ENCODE measurements around the gene FZR1. TPM values are rescaled to one million over a fixed set of nuclear protein-coding genes. Genes with fewer than 3 reads are reported as not detected.

The FZR1 gene
- total RNA-seq, 1 donor from 2014 or later, result 53.9 TPM

DNA sequence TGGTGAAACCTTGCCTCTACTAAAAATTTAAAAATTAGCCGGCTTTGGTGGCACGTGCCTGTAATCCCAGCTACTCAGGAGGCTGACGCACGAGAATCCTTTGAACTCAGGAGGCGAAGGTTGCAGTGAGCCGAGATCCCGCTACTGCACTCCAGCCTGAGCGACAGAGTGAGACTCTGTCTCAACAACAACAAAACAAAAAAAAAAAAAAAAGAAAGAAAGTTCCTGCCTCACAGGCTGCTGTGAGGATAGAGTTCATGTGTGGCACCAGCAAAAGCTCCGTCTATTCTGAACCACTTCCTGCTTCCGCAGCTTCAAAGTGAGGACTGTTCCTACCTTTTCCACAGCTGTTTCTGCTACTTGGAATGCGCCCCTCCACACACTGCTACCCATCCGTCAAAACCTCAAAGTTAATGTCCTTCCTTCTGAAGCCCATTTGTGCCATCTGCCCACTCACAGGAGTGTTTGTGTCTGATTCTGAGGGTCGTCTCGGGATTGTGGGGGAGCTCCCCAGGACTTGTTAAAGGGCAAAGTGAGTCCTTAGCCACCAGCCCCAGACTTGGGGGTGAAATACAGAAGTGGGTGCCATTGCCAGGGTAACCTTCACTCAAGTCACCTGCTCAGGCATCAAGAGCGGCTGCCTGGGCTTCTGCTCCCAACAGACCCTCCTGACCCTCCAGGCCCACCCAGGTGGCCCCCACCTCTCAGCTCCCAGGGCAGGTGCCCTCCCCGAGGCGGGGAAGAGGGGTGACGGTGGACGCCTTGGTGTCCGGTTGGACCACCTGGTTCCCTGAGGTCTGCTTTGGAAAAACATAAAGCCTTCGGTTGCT, 48.4 kb downstream of the FZR1 start:
- TF ChIP-seq, protein P1, sequence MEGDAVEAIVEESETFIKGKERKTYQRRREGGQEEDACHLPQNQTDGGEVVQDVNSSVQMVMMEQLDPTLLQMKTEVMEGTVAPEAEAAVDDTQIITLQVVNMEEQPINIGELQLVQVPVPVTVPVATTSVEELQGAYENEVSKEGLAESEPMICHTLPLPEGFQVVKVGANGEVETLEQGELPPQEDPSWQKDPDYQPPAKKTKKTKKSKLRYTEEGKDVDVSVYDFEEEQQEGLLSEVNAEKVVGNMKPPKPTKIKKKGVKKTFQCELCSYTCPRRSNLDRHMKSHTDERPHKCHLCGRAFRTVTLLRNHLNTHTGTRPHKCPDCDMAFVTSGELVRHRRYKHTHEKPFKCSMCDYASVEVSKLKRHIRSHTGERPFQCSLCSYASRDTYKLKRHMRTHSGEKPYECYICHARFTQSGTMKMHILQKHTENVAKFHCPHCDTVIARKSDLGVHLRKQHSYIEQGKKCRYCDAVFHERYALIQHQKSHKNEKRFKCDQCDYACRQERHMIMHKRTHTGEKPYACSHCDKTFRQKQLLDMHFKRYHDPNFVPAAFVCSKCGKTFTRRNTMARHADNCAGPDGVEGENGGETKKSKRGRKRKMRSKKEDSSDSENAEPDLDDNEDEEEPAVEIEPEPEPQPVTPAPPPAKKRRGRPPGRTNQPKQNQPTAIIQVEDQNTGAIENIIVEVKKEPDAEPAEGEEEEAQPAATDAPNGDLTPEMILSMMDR (conservative IDR thresholded peaks at IDR 0.05; ENCODE audit: low read depth, low read length), result no peak
- H3K4me3 ChIP-seq (ENCODE audit: low read depth, low read length), result peak overlapping the region; percentile 19
- DNase-seq (ENCODE audit: low read depth), result no peak

DNA sequence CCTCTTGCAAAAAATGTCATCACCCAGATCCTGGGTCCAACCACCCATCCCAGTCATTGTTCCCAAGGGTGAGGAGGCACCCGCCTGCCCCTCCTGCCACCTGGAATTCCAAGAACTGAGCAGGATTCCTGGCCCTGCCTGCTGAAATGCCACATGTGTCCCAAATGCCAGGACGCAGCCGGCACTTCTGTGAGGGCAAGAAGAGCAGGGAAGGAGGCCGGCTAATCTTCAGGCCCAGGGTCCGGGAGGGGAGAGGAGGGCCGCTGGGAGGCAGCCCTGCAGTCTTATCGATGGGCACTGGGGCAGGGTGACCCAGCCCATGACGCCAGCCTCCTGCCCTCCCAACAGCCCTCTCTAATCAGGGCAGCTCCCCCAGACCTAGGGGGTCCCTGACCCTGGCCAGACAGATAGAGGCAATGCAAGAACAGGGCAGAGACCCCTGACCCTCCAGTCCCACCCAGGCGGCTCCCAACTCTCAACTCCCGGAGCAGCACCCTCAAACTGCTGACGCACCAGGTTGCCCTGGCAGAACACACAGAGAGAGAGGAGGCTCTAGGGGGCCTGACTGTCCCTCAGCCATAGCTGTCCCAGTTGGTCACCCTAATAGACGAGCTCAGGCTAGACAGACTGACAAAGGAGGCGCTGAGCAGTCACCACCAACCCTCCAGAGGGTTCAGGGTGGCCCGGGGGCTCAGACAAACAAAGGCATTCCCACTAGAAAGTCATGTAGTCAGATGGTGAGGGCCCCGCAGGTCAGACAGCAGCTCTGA, 49.7 kb downstream of the FZR1 start:
- TF ChIP-seq, protein P1 (conservative IDR thresholded peaks at IDR 0.05; ENCODE audit: low read depth, low read length), result no peak

DNA sequence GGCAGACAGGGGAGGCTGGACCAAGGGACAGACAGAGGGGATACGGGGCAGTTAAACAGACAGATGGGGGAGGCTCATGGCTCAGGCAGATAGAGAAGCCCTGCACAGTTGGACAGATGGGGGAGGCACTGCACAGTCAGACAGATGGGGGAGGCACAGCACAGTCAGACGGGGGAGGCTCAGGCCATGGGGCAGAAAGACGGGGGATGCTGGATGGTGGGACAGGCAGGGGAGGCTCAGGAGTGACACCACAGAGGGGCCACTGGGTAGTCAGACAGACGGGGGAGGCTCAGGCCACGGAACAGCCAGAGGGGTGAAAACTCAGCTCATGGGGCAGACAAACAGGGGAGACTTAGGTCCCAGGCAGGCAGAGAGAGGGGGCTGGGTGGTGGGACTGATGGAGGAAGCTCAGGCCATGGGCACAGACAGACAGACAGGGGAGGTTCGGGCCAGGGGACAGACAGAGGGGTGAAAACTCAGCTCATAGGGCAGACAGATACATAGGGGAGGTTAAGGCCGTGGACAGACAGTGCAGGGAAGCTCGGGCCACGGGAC, 50.4 kb downstream of the FZR1 start:
- TF ChIP-seq, protein P1 (conservative IDR thresholded peaks at IDR 0.05; ENCODE audit: low read depth, low read length), result no peak
- peak overlapping the region; percentile 87 for H3K4me3 ChIP-seq (ENCODE audit: low read depth, low read length)
- no peak for DNase-seq (ENCODE audit: low read depth)

More for the DNA sequence above, 49.7 kb downstream of the FZR1 start:
- H3K4me3 ChIP-seq (ENCODE audit: low read depth, low read length), result peak overlapping the region; percentile 87
- no peak for DNase-seq (ENCODE audit: low read depth)

DNA sequence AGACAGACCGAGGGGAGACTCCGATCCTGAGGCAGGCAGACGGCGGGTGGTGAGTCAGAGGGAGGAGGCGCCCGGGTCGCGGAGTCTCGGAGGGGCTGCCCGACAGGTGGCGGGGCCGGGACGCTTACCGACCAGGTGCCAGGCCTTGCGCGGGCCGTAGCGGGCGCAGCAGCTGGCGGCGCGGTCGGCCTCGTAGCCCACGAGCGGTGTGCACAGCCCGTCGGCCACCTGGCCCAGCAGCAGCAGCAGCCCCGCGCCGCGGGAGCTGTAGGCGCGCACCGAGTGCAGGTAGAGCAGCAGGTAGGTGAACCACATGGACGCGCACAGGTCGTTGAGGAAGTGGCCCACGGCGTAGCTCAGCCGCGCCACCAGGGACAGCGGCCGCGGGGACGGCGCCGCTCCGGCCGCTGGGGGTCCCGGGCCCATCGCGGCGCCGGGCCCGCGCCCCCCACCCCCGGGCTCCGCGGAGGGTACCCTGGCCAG, 50.9 kb downstream of the FZR1 start:
- H3K4me3 ChIP-seq (ENCODE audit: low read depth, low read length), result peak overlapping the region; percentile 87
- DNase-seq (ENCODE audit: low read depth), result no peak
- TF ChIP-seq, protein P1 (conservative IDR thresholded peaks at IDR 0.05; ENCODE audit: low read depth, low read length), result no peak

DNA sequence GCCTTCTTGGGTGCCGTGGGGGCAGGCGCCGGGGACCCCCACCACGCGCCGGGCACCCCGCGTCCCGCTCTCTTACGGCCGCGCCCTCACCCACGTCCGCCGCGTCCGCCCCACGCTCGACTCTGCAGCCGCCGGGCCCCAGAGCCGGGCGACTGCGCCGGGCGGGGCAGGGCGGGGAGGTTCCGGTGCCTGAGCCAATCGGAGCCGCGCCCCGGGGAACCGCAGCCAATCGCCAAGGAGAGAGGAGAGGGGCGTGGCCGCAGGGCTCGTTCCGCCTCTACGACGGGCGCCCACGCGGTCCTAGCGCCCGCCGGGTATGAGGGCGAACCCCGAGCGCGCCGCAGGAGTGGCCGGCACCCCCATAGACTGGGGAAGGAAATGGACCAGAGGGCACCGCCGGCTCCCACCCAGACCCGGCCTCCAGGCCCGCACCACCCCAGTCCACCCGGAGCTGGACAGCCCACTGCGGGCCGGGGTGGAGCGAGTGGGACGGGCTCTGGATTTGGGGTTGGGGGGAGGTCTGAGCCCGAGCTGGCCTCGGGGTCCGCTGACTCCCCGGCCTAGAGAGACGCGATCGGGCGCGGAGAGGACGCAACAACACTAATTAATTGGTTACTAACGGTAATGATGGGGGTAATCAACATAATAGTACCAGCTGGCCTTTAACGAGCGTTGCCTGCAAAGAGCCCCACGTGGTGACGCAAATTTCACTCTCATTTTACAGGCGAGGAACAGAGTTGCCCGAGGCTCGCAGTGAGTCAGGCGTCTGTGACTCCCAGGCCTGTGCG, 51.5 kb downstream of the FZR1 start, which contains the start of gene MFSD12:
MFSD12 (minus strand) TSS at position 126 of the 788 bp plus-strand sequence. CDS start 183 bp downstream, outside the sequence.
- DNase-seq (ENCODE audit: low read depth), result no peak
- TF ChIP-seq, protein P1 (conservative IDR thresholded peaks at IDR 0.05; ENCODE audit: low read depth, low read length), result no peak
- peak within 1 kb of the TSS; percentile 87 for H3K4me3 ChIP-seq (ENCODE audit: low read depth, low read length)
